ENCODE data around the gene LGI4. TPM values are rescaled to one million over a fixed set of nuclear protein-coding genes. Genes with fewer than 3 reads are reported as not detected.
"Not testable (repeated sequence)": the region's sequence is repeated elsewhere in the genome, so short reads cannot be mapped to it uniquely, and the experiment has no call there.

Gene LGI4
- total RNA-seq, 1 donor from 2014 or later = 14.2 TPM

- DNase-seq = no peak
Observed at GRCh38 chr19:35141837-35142605, 7.2 kb upstream of the LGI4 start.

DNA sequence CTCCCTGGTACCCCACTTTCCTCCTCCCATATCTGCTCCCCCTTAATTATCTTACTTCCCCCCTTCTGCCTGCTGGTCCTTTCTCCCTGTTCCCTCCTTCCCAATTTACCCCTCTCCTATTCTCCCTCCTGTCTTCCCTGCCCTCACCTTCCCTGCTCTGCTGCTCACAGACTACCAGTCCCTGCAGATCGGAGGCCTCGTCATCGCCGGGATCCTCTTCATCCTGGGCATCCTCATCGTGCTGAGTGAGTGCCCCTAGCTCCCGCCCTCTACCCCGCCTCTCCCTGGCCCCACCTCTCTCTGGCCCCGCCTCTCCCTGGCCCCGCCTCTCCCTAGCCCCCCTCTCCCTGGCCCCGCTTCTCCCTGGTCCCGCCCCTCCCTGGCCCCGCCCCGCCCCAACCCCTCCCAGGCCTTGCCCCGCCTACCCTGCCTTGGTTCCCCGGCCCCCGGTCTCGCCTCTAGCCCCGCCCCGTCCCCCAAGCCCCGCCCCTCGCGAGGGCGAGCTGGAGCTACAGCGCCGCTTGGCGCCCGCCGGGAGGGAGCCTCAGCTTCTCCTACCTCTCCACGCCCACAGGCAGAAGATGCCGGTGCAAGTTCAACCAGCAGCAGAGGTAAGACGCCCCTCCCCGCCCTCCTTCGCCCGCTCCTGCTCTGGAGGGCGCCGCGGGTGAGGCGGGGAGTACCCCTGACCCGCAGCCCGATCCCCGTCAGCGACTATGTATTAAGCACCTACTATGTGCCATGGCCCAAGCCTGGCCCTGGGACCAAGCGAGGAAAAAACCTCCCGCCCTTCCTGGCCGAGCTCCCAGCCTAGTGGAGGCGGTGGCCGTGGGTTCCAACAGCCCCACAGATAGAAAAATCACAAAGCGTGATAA, 6.3 kb upstream of the LGI4 start:
- peak; percentile 95 for DNase-seq

GRCh38 chr19:35140207-35140961, 5.5 kb upstream of the LGI4 start:
- DNase-seq = no peak

- no peak for DNase-seq
Observed at GRCh38 chr19:35138305-35138892, 3.5 kb upstream of the LGI4 start, which contains the start of gene FXYD1. TSS of gene FXYD1 (plus strand) at chr19:35138824. CDS start at chr19:35140080, 1,256 bp downstream.

DNA sequence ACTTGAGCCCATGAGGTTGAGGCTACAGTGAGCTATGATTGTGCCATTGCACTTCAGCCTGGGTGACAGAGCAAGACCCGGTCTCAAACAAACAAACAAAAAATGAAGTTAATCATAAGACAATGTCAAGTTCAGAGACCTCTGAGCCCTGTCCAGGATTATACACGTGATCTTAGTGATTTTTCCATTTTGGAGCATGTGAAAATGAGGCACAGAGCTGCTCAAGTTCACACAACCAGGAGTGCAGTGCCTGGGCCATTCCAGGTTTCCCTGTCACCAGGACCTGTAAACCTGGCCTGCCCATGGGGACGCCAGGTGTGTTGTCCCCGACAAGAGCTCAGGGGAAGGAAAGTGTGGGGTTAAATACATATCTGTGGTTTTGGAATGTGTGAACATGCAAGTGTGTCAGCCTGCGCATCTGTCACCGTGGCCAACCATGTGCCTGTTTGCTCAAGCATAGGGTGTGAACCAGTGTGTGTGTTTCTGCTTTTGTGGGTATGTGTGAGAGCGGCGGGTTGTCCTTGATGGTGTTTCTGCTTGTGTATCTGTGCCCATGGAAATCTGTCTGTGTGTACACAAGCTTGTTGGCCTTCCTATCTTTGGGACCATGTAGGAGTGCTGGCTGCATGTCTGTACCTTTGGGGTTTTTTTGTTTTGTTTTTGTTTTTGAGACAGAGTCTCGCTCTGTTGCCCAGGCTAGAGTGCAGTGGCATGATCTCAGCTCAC, 2.3 kb upstream of the LGI4 start:
- no peak for DNase-seq

DNA sequence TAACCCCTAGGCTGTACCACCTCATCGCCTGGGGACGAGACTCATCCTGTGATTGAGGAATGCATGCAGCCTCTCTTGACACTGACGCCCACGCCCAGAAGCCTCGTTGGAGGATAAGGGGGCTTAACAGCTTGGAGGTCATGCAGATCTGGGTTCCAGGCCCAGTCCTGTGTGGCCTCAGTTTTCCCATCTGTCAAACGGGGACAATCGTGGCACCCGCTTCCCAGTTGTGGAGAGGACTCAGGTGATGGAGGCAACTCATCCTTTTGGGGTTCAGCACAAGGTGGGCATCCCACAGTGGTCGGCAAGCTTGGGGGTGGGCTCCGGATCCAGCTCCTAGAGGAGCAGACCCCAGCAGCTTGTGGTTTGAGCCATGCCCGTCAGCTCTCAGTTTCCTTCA, 1.4 kb upstream of the LGI4 start:
- no peak for DNase-seq

DNA sequence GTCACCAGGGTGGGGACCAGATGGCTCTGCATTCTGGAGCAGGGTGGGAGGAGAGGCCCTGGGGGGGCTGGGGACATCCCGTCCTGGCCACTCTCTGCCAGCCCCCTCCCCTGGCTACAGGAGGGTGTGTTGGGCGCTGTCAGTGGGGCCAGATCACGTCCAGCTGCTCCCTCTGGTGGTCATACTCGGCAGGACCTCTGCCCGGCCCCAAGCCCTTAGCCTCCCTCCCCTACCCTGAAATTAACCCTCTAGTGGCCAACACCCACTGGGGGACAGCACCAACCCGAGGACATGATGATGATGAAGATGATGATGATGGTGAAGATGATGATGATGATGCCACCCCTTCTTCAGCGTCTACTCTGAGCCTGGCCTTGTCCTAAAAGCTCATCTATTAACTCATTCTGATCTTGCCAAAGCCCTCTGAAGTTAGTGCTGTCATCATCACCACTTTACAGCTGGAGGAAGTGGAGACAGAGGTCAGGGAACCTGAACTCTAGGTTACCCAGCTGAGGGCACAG, 590 bp upstream of the LGI4 start:
- DNase-seq = peak; percentile 59

- DNase-seq = no peak
Observed at GRCh38 chr19:35133826-35134225, 1.0 kb downstream of the LGI4 start.

GRCh38 chr19:35132254-35132653, 2.6 kb downstream of the LGI4 start:
- no peak for DNase-seq

GRCh38 chr19:35130761-35131720, 3.8 kb downstream of the LGI4 start:
- no peak for DNase-seq

DNA sequence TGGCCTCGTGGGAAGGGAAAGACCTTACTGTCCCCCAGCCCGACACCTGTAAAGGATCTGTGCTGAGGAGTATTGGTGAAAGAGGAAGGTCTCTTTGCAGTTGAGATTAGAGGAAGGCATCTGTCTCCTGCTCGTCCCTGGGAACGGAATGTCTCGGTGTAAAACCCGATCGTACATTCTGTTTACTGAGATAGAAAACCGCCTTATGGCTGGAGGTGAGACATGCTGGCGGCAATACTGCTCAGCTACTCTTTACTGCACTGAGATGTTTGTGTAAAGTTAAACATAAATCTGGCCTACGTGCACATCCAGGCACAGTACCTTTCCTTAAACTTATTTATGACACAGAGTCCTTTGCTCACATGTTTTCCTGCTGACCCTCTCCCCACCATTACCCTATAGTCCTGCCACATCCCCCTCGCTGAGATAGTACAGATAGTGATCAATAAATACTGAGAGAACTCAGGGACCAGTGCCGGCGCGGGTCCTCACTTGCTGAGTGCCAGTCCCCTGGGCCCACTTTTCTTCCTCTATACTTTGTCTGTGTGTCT, 5.1 kb downstream of the LGI4 start:
- DNase-seq = not testable (repeated sequence)

GRCh38 chr19:35128398-35129057, 6.3 kb downstream of the LGI4 start:
- DNase-seq = no peak

DNA sequence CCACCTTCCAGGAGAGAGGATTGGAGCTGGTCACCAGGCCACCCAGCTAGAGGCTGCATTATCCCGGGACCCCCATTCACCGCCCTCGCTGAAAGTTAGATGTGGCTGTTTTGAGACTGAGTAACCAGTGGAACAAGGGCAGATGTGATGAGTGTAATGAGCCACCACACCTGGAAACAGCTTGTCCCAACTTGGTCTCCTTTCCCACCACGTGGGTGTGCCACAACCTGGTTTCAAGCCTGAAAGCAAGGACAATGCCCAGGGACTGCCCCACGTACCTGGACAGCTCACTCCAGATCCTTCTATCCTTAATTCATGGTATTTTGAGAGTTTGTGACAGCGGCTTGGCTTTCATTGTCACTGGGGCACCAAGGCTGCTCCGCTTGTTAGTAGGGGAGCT, 7.0 kb downstream of the LGI4 start:
- DNase-seq = no peak

DNA sequence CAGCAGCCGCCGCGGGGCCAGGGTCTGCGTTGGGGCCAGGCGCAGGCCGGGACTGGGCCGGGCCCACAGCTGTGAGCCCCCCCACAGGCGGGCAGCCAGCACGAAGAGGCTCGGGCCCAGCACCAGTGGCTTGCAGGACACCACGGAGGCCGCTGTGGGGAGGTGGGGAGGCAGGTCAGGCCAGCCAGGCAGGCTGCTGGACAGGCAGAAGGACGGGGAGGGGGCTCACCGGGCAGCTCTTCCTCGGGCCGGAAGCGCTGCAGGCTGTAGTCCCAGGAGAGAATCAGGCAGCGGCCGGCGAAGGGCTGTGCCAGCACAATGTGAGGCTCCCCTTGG, 8.3 kb downstream of the LGI4 start:
- peak; percentile 53 for DNase-seq

- no peak for DNase-seq
Observed at GRCh38 chr19:35125749-35126623, 8.9 kb downstream of the LGI4 start.

DNA sequence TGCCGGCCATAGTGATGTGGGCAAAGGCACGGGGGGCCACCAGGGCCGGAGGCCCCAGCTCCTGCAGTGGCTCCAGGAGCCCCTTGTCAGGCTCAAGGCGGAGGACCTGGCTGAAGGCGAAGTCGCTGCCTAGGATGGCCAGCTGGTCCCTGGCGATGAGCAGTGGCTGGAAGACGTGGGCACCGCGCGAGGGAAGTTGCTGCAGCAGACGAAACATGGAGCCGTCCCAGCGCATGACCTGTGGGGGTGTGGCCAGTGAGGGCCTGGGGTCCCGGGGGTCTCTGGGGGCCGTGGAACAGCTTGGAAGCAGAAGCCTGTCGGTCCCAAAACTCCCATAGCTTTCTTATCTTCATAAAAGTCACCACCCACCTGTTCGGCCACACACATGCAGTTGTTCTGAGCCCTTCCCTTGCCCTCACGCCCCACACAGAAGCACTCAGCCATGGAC, 9.6 kb downstream of the LGI4 start:
- DNase-seq = no peak

GRCh38 chr19:35124098-35125060, 10.5 kb downstream of the LGI4 start:
- DNase-seq = peak; percentile 93
